Osteocyte (in vitro differentiated cells): ENCODE data around the gene AKT2. TPM values are rescaled to one million over a fixed set of nuclear protein-coding genes. Genes with fewer than 3 reads are reported as not detected.
"Not testable (repeated sequence)": the region's sequence is repeated elsewhere in the genome, so short reads cannot be mapped to it uniquely, and the experiment has no call there.

Experiments used
- DNase-seq: peaks from one replicate; pipeline ENCODE4 v3.0.0; 2021; ENCODE audit warnings: mixed read lengths; ENCODE audit not compliant: unreplicated experiment; ENCODE audit errors: extremely low spot score
- H3K27ac Mint-ChIP-seq: one replicate; pipeline ENCODE4 v1.8.0; 2021; ENCODE audit warnings: mild to moderate bottlenecking, mixed read lengths; ENCODE audit not compliant: unreplicated experiment
- H3K27me3 Mint-ChIP-seq: one replicate; pipeline ENCODE4 v1.8.0; 2021; ENCODE audit warnings: mixed read lengths; ENCODE audit not compliant: unreplicated experiment
- H3K36me3 Mint-ChIP-seq: one replicate; pipeline ENCODE4 v1.8.0; 2021; ENCODE audit warnings: mixed read lengths; ENCODE audit not compliant: unreplicated experiment
- H3K4me1 Mint-ChIP-seq: one replicate; pipeline ENCODE4 v1.8.0; 2021; ENCODE audit warnings: mixed read lengths; ENCODE audit not compliant: unreplicated experiment
- H3K4me3 Mint-ChIP-seq: one replicate; pipeline ENCODE4 v1.8.0; 2021; ENCODE audit warnings: mild to moderate bottlenecking, moderate library complexity, mixed read lengths; ENCODE audit not compliant: unreplicated experiment
- H3K9me3 Mint-ChIP-seq: one replicate; pipeline ENCODE4 v1.8.0; 2021; ENCODE audit warnings: mixed read lengths; ENCODE audit not compliant: unreplicated experiment
- total RNA-seq: library from RNA; stranded (reverse); gene quantifications from 2 replicates; pipeline ENCODE4 v1.2.1, GENCODE V29; 2021
- TF ChIP-seq, protein P1 (sequence below): fragments of 200-600 bp; sonication (generic); IDR thresholded peaks from 2 replicates; pipeline ENCODE4 v1.5.0; 2021; ENCODE audit warnings: antibody characterized with exemption, mild to moderate bottlenecking, moderate library complexity

The AKT2 gene
- total RNA-seq, 1 donor from 2014 or later: 152 TPM

DNA sequence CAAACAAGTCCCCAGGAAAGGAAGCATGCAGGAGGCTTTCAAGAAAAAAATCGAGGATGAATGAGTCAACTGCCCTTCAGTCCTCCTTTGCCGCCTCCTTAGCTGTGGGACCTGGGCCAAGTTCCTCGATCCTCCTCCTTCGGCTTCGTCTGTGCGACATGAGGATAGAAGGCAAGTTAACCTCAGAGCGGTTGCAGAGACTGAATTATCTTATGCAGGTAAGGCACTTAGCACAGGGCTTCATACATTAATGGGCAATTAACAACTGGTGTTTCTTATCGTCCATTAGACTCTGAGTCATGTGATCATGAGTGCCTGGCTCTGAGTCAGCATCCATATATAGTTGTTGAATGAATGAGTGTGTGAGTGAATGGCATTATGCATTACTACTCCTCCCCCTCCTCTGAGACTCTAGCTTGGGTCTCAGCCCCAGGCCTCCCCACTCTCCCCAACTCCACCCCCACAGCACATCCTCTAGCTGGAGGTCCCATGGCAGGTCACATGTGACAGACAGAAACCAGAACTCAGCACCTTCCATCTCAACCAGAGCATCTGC, 65.3 kb downstream of the AKT2 start:
- Mint-ChIP-seq H3K4me1 (peaks cover 9% of the 10 kb centered on the region), H3K4me3 (no peak overlapping the region), H3K9me3 (peaks cover 4% of the 10 kb centered on the region), H3K27ac (no peak overlapping the region), H3K27me3 (peaks cover 18% of the 10 kb centered on the region), H3K36me3 (no peaks in the 10 kb centered on the region)
- no peak for DNase-seq
- TF ChIP-seq, protein P1, sequence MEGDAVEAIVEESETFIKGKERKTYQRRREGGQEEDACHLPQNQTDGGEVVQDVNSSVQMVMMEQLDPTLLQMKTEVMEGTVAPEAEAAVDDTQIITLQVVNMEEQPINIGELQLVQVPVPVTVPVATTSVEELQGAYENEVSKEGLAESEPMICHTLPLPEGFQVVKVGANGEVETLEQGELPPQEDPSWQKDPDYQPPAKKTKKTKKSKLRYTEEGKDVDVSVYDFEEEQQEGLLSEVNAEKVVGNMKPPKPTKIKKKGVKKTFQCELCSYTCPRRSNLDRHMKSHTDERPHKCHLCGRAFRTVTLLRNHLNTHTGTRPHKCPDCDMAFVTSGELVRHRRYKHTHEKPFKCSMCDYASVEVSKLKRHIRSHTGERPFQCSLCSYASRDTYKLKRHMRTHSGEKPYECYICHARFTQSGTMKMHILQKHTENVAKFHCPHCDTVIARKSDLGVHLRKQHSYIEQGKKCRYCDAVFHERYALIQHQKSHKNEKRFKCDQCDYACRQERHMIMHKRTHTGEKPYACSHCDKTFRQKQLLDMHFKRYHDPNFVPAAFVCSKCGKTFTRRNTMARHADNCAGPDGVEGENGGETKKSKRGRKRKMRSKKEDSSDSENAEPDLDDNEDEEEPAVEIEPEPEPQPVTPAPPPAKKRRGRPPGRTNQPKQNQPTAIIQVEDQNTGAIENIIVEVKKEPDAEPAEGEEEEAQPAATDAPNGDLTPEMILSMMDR: no peak

DNA sequence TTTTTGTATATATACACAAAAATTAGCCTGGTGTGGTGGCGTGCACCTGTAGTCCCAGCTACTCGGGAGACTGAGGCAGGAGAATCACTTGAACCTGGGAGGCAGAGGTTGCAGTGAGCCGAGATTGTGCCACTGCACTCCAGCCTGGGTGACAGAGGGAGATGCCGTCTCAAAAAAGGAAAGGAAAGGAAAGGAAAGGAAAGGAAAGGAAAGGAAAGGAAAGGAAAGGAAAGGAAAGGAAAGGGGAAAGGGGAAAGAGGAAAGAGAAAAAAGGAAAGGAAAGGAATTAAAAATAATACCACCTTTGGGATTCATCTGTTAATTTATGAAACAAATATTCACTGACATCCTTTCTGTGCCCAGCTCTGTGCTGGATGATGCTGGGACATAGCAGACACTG, 66.1 kb downstream of the AKT2 start:
- H3K27me3 Mint-ChIP-seq: peaks cover 18% of the 10 kb centered on the region
- not testable (repeated sequence) for H3K27ac Mint-ChIP-seq

GRCh38 chr19:40217934-40218890, 66.9 kb downstream of the AKT2 start, which contains the start of gene TTC9B:
Gene TTC9B (minus strand): TSS chr19:40218384. CDS start chr19:40218381, 3 bp downstream.
- Mint-ChIP-seq H3K36me3 (no peaks in the 10 kb centered on the region), H3K4me3 (no peak within 1 kb of the TSS), H3K27ac (no peak within 1 kb of the TSS), H3K27me3 (peaks cover 18% of the 10 kb centered on the region), H3K9me3 (peaks cover 4% of the 10 kb centered on the region), H3K4me1 (peaks cover 9% of the 10 kb centered on the region)
- DNase-seq: peak; percentile 84
- TF ChIP-seq, protein P1: no peak

More for the DNA sequence above, 66.1 kb downstream of the AKT2 start:
- not testable (repeated sequence) for DNase-seq, H3K4me1 Mint-ChIP-seq, H3K9me3 Mint-ChIP-seq, H3K4me3 Mint-ChIP-seq, H3K36me3 Mint-ChIP-seq

DNA sequence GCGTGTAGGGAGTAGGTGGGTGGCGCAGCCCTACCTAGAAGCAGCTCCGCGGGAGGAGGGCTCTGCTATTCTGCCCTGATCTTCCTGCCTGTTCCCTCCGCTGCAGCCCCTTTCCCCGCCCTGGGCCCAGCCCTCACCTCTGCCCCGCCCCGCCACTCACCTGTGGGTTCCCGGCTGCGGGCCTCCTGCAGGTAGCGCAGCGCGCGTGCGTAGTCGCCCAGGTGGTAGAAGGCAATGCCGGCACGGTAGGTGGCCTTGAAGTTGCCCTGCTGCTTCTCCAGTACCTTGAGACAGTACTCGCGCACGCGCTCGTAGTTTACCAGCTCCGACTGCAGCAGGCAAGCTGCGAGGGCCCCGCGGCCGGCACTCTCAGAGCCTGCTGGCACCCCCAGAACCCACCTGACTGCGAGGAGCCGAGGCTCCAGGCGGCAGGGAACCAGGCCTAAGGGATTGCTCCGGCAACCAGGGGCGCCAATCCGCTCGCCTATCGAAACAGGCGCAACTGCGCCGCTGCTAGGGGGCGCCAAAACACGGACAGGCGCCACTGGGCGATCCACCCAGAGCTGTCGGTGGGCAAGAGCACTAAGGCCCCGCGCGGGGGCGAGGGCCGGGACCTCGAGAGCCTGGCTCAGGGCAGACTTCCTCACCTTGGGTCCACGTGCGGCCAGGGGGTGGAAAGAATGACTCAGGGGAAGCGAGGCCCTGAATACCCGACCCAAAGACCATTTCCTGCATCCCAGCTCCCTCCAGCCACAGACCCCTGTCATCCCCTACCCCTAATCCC, 67.9 kb downstream of the AKT2 start:
- Mint-ChIP-seq H3K36me3 (peaks cover 3% of the 10 kb centered on the region), H3K27ac (no peak overlapping the region), H3K9me3 (peaks cover 4% of the 10 kb centered on the region), H3K4me3 (no peak overlapping the region), H3K4me1 (peaks cover 9% of the 10 kb centered on the region), H3K27me3 (peaks cover 18% of the 10 kb centered on the region)
- DNase-seq: no peak
- TF ChIP-seq, protein P1: peak; percentile 42

DNA sequence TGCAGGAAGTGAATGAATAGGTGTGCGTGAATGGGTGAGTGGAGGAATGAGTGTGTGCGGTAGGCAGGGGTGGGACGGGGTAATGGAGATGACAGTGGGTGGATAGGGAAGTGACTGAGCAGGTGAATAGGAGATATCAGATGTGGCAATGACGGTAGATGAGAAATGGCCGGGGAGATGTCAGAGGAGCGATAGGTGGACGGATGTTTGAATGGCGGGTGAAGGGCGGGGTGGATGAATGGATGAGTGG, 68.4 kb downstream of the AKT2 start:
- H3K36me3 Mint-ChIP-seq: peaks cover 3% of the 10 kb centered on the region
- H3K27ac Mint-ChIP-seq: no peak overlapping the region
- DNase-seq: no peak
- H3K4me1 Mint-ChIP-seq: peaks cover 6% of the 10 kb centered on the region
- no peaks in the 10 kb centered on the region for H3K9me3 Mint-ChIP-seq
- TF ChIP-seq, protein P1: no peak
- H3K27me3 Mint-ChIP-seq: peaks cover 18% of the 10 kb centered on the region
- H3K4me3 Mint-ChIP-seq: no peak overlapping the region
